NCI-H146 treated with DMSO at 0.1 percent for 48 hours (cell line): Measurements from ENCODE around the gene DEGS1.

Experiments used
- DNase-seq: peaks from one replicate; lab custom pipeline; 2025; ENCODE audit not compliant: unreplicated experiment; lab: John Stamatoyannopoulos, UW

Gene DEGS1

DNA sequence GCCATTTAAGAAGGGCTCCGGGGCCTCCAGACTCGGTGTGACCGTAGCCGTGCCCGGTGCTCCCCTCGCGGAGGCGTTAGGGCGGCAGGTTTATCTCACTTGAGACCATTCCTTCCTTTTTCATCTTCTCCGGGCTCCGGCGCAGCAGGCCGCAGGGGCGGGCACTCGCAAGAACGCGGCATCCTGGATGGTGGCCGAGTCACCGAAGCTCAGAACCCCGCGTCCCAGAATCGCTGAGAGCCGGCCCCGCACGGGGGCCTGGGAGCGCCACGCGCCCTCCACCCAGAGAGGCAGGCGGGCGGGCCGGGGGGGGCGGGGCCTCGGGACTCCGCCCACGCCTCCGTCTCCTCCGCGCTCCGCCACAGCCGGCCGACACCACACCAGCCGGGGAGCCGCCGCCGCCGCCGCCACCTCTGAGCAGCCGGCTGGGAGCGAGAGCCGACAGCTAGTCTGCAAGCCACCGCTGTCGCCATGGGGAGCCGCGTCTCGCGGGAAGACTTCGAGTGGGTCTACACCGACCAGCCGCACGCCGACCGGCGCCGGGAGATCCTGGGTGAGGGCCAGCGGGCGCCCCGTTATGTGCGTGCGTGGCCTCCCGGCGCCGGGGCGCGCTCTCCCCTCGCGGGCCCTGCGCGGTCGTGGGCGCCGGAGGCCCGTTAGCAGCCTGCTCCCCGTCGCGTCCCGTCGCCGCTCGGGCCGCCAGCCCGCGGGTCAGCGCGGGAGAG lies at the start of gene DEGS1:
TSS of gene DEGS1 (plus strand) at position 375 of the 725 bp plus-strand sequence. CDS start at position 472, 97 bp downstream.
- DNase-seq: peak; percentile 83

DNA sequence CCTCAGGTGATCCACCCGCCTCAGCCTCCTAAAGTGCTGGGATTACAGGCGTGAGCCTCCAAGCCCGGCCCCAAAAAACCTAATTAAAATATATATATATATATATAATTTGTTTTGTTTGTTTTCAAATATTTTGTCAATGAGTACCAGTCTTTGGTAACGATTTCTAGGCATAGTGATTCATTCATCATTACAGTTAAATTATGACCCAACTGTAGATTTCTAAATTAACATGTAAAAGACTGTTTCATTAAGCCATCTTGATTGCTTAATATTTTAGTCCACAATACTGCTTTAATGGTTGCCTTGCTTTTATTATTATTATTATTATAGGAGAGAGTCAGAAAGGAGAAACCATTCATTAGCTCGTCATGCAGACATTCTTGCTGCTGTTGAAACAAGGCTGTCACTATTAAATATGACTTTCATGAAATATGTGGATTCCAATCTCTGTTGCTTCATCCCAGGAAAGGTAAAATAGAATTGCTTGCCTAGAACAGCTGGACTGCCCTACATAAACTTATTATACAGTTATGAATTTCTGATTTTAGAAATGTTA lies 49.2 kb upstream of the DEGS1 start:
- no peak for DNase-seq

DNA sequence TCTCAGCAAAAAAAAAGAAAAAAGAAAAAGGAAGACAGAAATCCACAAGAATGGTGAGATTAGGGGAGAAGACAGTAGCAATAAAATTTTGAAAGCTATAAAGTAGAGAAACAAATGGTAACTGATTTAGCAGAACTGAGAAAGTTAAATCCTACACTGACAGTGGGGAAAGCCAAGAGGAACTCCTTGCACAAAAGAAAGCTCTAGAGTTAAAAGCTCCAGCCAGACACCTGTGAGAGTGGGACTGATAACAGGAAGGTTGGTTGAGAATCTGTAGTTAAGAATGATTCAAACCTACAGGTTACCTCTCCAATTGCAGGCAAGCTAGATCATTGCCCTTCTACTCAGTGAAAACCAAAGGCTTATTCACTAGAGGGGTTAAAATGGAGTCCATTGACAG lies 45.5 kb upstream of the DEGS1 start:
- no peak for DNase-seq

DNA sequence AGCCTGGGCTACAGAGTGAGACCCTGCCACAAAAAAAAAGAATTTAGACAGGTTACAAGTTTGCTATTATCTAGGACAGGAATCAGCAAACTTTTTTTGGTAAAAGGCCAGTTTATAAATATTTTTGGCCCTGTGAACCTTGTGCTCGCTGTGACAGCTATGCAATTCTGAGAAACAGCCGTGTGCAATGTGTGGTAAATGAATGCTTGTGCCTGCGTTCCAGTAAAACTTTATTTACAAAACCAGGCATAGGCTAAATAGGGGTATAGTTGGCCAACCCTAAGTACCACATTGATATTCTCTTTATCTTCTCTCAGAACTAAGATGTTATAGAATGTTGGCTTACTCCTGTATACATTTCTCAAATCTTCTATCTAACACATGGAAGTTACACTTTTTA lies 44.8 kb upstream of the DEGS1 start:
- no peak for DNase-seq

DNA sequence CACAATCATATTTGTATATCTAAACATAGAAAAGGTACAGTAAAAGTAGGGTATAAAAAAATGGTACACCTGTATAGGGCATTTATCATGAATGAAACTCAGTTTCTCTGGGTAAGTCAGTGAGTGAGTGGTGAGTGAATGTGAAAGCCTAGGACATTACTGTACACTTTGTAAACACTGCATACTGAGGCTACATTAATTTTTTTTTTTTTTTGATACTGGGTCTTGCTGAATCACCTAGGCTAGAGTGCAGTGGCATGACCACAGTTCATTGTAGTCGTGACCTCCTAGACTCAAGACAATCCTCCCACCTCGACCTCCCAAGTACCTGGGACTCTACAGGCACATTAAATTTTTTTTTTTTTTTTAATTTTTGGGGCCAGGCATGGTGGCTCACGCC lies 41.3 kb upstream of the DEGS1 start:
- DNase-seq: no peak

DNA sequence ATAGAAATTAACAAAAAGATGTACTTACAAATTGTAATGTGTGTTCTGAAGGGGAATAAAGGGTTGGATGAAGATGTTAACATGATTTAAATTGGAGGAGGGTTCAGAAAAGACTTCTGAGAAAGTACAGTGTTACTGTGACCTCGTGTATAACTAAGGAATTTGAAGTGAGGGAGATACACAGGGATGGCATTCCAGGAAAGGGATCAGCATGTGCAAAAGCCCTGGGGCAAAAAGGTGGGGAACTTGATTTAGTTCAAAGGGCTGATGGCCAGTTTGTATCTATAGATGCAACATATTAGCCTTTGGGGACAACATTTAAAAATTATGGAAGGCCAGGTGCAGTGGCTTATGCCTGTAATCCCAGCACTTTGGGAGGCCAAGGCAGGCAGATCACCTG lies 33.3 kb upstream of the DEGS1 start:
- no peak for DNase-seq

DNA sequence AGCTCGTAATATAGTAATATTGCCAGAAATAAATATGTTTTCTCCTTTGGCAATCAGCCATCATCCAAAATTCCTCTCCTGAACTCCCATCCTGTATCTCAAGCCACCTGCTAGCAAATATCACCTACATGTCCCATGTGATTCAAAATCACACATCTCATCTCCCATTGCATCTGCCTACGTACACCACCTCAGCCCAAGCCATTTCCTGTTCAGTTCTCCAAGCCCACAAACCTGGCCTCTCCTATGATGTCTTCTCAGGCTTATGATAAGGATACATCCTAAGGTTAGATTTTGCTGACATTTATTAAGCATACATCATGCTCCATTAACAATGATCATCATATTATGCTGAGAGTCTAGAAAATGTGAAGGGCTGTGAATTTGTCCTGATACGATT lies 31.9 kb upstream of the DEGS1 start:
- DNase-seq: no peak

DNA sequence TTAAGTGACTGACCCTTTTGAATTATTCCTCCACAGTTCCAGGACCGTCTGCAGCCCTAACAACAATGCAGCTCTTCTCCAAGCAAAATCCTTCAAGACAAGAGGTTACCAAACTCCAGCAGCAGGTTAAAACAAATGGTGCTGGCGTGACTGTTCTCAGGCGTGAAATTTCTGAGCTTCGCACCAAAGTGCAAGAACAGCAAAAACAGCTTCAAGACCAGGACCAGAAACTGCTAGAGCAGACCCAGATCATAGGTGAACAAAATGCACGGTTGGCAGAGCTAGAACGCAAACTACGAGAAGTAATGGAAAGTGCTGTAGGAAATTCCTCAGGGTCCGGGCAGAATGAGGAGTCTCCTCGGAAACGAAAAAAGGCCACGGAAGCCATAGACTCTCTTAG lies 25.7 kb upstream of the DEGS1 start:
- no peak for DNase-seq

DNA sequence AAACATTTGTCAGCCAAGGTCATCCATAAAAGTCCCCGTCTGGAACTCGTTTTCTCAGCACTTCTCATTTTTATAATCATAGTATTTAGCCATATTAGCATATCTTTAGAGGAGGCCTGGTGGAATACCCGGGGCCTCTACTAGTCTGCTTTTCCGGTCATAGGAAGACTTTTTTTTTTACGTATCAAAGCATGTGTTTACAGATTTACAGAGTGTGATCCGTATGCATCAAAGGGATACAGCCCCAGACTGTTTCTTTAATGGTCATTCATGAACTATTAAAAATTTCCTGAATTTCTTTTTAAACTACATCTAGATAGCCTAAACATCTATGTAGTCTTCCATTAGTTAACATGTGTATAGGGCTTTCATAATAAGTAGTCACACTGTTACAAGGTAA lies 23.5 kb upstream of the DEGS1 start:
- DNase-seq: no peak

DNA sequence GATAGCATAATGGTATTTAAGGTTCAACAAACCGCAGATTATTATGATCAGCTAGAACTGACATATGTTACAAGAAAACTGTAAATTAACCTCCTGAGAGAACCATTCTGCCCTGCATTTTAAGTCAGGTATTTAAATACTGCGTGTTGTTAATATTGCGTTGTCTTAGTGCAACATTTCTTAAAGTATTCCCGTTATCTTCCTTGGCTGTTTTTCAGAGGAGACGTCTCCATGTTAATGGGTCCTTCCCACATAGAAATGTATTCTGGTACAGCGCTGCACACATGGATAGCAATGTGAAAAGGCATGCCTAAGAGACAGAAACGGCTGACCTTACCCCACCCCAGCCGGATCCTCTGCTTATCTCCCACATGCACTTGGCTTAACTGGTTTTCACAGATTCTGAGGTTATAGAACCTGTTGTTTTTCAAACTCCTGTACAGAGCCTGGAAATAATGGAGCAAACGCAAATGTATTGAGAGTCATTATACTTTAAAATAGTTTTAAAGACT lies 22.8 kb upstream of the DEGS1 start:
- DNase-seq: no peak

DNA sequence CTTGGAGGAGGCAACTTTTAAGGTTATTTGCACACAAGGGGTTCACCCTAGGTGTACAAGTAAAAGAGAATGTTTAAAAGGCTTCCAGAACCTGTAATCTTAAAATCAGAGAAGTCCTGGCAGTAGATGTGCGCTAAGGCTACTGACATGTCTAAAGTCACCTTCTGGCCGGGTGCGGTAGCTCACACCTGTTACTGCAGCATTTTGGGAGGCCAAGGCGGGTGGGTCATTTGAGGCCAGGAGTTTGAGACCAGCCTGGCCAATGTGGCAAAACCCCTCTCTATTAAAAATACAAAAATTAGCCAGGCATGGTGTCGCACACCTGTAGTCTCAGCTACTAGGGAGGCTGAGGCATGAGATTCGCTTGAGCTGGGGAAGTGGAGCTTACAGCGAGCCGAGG lies 20.3 kb upstream of the DEGS1 start:
- DNase-seq: no peak

DNA sequence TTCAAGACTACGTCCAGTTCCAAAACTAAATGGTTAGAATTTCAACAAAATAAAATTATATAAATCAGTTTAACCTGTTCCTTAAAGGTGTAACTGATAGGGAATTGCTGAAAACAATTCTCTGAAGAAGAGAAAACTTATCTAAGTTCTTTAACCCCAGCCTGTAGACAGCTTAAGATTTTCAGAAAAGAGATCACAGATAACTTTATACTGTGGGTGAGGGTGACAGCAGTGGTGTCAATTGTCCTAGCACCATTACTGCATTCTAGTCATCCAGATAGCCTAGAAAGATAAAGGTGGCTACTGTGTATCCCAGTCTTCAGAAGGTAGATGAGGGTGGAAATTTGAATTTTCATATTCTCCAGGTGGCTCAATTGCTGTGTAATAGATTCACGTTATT lies 19.7 kb upstream of the DEGS1 start:
- DNase-seq: no peak

DNA sequence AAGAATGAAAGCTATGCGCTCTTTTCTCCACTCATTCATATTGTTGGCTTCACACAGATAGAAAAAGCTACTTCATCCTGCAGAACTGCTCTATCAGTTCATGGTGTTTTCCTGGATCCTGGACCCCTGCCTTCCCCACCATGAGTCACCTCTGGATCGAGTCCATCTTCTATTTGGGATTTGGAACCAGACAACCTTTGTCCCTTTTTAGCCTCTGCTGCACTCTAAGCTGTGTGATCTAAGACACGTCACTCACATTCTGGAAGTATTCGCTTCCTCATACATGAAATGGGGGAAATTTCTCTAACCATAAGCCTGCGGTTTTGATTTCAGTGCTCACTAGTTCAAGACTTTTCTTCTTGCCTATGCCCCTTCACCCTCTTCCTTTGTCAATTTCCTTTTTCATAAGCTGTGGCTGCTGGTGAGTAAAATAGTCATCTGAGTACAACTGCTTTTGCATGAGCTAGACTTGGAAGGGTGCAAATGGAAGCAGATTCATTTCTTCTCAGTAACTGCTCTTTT lies 14.1 kb upstream of the DEGS1 start:
- DNase-seq: no peak

DNA sequence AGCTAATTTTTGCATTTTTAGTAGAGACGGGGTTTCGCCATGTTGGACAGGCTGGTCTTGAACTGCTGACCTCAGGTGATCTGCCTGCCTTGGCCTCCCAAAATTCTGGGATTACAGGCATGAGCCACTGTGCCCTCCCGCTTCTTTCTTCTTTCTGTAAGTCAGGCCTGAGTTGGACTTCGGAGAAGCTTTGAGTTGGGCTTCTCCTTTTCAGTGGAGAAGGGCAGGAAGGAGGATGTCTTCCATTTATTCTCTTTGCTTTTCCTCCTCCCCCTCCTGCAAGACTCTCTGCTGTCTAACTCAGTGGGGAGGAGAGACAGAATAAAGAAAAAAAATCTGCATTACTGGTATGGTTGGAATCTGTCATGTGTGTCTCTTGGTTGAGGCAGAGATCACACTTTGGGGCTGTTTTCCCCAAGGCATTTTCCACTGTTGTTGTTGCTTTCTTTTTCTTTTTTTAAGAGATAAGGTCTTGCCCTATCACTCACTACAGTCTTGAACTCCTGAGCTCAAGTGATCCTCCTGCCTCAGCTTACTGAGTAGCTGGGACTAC lies 13.2 kb upstream of the DEGS1 start:
- no peak for DNase-seq

DNA sequence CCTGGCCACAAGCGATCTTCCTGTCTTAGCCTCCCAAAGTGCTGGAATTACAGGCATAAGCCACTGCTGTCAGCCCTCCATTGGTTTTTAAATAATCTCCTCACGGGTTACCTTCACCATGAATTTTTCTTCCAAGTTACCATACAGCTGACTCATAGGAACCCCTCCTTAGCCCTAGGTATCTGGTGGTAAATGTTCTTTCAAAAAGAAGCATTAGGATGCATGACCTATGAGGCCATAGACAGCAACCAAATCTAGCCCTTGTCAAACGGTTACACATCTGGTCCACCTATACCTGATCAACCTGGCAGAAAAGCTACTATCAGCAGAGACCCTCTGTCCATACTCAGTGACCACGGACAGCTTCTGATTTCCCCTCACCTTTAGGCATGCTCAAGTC lies 12.7 kb upstream of the DEGS1 start:
- DNase-seq: no peak

DNA sequence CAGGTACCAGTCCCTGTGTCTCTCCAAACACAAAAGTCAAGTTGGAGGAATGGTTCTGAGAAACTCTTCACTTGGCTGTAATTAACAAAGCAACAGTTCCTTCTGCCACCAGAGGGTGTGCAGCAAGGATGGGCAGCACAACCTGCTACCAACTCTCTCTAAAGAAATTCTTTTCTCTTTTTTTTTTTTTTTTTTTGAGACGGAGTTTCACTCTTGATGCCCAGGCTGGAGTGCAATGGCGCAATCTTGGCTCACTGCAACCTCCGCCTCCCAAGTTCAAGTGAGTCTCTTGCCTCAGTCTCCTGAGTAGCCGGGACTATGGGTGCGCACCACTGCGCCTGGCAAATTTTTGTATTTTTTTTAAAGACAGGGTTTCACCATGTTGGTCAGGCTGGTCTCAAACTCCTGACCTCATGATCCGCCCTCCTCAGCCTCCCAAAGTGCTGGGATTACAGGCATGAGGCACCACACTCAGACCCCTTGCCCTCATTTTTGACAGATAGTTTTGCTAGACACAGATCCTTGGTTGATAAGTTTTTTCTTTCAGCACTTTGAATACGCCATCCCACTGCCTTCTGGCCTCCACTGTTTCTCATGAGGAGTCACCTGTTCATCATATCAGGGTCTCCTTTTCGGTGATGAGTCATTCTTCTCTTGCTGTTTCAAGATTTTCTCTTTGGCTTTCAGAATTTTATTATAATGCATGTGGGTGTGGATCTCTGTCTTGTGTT lies 12.1 kb upstream of the DEGS1 start:
- no peak for DNase-seq

DNA sequence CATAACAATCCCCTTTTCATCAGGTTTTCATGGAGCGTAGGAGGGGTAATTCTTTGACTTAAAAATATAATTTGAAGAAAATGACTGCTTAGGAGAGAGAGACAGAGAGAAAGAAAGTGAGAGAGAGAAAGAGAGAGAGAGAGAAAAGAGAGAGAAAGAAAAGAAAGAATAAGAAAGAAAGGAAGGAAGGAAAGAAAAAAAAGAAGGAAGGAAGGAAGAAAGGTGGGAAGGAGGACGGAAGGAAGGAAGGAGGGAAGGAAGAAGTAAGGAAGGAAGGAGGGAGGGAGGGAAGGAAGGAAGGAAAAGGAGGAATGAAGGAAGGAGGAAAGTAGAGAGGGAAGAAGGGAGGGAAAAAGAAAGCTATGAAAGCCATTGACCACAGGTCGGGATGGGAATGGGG lies 10.8 kb upstream of the DEGS1 start:
- no peak for DNase-seq

DNA sequence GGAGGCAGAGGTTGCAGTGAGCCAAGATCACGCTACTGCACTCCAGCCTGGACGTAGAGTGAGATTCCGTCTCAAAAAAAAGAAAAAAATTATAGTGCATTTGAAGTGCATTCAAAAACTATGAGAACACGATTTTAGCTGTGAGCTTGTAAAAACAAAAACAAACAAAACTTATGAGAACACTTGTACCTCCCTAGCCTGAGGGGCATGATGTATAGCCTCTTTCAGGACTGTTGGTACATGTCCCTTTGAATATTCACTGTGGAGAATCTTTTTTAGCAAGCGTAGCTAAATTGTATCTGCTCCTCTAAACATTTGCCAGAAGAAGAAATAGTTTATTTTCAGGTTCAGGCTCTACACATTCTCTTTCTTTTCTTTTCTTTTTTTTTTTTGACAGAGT lies 9.5 kb upstream of the DEGS1 start:
- no peak for DNase-seq

DNA sequence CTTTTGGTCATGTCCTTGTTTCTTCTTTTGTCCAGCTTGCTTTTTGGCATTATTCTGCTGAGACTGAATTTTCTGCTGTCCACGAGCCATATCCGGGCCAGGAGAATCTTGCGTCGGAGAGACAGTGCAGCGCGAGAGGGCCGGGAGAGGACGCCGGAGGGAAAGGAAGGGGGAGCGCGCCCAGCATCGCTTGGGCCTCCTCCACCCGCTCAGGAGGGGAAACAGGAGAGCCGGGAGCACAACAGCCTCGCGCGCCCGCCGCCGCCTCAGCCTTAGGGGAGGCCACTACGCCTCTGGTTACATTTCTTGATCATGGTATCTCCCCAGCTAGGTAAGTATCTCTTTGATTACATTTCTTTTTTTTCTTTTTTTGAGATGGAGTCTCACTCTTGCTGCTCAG lies 7.4 kb upstream of the DEGS1 start:
- no peak for DNase-seq

DNA sequence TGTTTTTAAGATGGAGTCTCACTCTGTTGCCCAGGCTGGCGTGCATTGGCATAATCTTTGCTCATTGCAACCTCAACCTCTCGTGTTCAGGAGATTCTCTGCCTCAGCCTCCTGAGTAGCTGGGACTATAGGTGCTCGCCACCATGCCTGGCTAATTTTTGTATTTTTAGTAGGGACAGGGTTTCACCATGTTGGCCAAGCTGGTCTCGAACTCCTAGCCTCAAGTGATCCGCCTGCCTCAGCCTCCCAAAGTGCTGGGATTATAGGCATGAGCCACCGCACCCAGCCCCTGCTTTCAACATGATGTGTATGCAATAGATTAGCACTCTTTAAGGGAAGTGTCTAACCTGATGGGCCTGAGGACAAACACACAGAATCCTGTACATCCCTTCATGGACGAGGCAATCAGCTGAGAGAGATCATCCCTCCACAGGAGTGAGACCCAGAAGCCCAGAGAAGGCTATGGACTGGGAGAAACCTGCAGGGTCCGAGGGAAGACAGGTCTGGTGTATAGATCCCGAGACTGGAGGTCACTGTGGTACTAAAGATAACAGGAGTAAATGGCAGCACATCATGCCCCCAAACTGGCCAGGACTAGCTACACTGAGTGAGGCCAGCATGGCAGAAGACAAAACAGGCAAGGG lies 5.6 kb upstream of the DEGS1 start:
- DNase-seq: no peak

DNA sequence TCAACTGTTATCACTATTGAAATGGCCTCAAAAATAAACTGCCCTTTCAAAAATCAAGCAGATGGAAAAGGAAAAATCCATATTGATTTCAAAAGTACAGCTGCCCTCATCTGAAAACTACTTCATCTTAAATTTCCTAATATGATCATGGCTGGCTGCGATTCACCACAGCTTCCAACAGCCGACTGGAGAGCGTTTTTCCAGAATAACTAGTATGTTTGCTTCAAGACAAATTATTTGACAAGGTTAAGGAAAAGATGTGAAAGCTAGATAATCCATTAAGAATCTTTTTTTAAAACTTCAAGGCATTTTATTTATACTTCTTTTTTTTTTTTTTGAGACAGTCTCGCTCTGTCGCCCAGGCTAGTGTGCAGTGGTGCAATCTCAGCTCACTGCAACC lies 4.1 kb upstream of the DEGS1 start:
- no peak for DNase-seq
